Activated naive CD4-positive, alpha-beta T cell treated with Interleukin-2 at 50 U/mL for 16 hours (primary cell): ENCODE data around the gene SNN.

Experiments
- DNase-seq: peaks from one replicate; pipeline ENCODE4 v3.0.0-alpha.2; 2020

Gene SNN

DNA sequence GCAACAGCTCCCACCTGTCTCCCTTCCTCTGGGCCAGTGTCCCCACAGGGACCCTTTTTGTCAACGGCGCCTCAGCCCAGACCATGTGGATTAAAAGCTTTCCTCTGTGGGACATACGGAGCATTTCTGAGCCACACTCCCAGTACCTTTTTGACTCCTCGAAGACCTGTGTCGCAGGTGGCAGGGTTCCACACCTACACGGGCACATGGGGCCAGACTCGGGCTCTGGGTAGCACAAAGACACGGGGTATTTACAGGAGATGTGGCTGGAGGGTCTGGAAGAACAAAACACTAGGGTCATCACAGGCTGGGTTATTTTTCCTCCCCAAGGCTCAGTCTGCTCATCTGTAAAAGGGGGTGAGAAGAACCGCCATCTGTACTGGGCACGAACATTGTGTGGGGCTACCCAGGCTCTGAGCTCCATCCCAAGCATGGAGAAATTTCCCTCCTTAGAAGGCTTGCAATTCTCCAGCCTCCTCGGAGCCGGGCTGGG lies 32.5 kb upstream of the SNN start:
- no peak for DNase-seq

GRCh38 chr16:11636172-11636721 lies 32.0 kb upstream of the SNN start:
- no peak for DNase-seq

DNA sequence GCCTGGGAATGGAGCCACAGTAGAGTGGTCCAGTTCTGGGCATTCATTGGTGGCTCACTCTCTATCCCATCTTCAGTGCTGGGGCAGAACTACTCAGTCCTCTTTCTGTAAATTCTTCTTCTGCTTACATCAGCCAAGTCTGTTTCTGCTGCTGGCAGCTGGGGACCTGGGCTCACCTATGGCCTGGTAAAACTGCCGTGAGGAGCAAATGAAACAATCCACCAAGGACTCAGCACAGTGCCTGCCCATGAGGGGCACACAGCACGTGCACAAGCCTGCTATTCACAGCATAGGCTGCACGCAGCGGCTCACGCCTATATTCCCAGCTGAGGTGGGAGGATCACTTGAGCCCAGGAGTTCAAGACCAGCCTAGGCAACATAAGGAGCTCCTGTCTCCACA lies 30.9 kb upstream of the SNN start:
- no peak for DNase-seq

- DNase-seq = no peak
These were observed 30.1 kb upstream of the SNN start for GRCh38 chr16:11638140-11638539.

- no peak for DNase-seq
These were observed 29.2 kb upstream of the SNN start for GRCh38 chr16:11639008-11639562.

DNA sequence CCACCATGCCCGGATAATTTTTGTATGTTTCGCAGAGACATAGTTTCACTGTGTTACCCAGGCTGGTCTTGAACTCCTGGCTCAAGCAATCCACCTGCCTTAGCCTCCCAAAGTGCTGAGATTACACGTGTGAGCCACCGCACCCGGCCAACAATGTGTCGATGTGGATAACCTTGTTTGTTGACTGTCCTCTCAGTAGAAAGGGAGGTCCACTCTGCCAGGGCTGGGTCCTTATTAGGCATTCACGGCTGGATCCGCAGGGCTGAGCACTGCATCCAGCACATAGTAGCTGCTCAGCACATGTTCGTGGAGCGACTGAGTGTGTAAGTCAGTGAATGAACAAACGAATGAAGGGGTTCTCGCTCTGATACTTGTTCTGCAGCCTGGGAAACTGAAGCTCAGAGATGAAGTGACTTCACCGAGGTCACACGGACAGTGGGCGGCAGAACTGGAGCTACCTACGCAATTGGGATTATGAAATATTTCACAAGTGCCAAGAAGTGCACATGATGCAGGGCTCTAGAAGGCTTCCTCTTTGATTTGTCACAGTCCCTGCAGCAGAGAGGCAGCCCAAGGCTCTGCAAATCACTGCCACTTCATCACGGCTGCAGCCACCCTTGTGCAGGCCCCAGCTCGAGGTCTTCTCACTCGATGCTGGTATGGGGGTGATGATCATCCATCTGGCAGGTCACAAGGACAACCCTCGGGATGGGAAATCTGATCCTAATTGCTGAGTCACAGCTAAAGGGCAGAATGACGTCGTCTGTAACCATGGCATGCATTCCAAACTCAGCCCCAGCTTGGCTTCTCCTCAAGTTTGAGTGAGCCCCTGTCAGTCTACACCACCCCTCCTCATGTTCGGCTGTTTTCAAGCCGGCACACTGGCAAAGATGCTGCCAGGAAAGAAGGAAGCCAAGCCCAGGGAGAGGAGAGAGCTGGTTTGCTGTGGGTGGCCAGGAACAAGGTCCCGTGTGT lies 28.0 kb upstream of the SNN start:
- no peak for DNase-seq

GRCh38 chr16:11640987-11641817 lies 27.1 kb upstream of the SNN start:
- DNase-seq = peak; percentile 21

DNA sequence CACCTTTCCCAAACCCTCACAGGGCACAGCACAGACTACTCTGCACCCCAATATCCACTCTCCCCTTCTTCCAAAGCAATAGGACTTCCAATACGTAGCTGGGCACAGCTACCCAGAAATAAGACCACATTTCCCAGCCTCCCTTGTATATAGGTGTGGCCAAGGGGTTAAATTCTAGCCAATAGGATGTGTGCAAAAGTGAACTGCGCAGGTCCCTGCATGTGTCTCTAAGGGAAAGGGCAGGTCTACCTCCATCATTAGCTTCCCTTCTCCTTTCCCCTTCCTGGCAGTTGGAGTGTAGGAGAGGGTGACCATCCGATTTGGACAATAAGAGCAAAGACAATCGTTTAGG lies 25.5 kb upstream of the SNN start:
- DNase-seq = no peak

DNA sequence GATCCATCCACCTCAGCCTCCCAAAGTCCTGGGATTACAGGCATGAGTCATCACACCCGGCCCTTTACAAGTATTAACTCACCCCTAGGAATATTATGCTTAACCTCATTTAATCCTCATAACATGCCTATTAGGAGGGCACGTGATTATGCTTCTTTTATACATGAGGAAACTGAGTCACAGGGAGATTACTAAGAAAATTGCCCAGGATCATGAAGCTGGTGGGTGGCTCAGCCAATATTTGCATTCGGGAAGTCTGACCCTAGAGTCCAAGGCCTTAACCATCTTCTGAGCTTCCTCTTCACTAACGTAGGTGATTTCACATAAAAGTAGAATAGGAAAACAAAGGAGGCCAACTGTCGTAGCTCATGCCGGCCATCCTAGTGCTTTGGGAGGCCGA lies 19.0 kb upstream of the SNN start:
- DNase-seq = no peak

GRCh38 chr16:11650641-11651591 lies 17.3 kb upstream of the SNN start:
- DNase-seq = no peak

- DNase-seq = no peak
These were observed 16.5 kb upstream of the SNN start for GRCh38 chr16:11651796-11652195.

GRCh38 chr16:11655655-11656054 lies 12.6 kb upstream of the SNN start:
- DNase-seq = no peak

DNA sequence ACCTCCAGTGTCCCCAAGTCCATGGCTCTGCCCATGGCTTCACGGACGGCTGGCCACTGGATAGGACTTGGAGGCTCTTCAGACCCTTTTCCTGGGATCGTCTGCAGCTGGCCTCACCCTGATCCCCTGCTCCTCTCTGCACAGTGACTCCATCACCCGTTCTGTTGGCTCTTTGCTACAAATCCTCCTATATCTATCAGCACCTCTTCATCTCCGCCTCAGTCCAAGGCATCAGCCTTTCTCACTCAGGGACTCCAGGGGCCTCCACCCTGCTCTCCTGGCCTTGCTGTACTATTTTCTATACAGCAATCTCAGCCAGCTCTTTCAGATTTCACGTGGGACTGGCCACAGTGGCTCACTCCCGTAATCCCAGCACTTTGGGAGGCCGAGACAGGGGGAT lies 10.7 kb upstream of the SNN start:
- DNase-seq = no peak

DNA sequence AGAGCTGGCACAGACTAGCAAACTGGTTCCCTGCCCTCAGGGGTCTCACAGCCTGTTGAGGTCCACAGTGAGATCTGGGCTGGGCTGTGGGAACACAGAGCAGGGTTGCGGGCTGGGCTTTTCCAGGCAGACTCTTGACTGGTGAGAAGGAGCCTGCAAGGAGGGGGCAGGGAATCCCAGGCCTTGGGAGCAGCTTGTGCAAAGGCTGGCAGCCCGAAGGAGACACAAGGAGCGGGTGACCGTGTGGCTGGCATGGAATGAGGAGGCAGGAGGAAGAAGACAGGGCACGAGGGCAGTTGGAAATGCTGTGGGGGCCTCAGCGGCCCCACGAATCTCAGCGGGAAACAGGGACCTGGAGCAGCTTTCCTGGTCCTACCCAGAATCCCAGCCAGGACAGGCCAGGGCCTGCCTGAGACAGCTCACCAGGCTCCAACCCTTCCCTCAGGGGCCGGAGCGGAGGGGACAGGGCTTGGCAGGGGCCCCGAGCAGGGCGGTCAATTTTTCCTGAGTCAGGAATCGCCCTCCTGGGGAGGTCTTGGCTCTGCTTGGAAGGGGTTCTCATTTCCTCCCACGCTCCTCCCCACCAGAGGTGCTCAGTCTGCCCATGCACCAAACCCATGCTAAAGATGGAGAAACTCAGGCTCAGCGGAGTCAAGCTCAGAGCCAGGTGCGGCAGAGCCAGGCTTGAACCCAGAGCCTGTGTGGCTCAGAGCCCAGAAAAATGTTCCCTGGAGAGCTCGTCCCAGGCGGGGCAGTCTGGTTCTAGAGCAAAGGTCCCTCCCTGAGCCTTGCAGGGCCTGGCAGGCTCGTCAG lies 9.2 kb upstream of the SNN start:
- DNase-seq = no peak

GRCh38 chr16:11660565-11660964 lies 7.7 kb upstream of the SNN start:
- no peak for DNase-seq

DNA sequence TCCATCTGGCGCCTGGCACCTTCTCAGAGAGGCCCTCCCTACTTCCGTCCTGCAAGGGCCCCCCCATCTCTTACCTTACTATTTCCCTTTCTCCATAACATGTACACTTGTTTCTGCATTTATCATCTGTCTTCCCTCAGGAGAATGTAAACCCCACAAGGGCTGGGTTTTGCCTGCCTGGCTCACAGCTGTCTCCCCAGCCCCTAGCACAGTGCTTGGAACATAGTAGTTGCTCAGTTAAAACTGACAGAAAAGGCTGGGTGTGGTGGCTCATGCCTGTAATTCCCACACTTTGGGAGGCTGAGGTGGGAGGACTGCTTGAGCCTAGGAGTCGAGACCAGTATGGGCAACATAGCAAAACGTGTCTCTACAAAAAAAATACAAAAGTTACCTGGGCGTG lies 5.7 kb upstream of the SNN start:
- no peak for DNase-seq

GRCh38 chr16:11665071-11665491 lies 3.2 kb upstream of the SNN start:
- DNase-seq = peak; percentile 22

- no peak for DNase-seq
These were observed 1.9 kb upstream of the SNN start for GRCh38 chr16:11666103-11667055.

DNA sequence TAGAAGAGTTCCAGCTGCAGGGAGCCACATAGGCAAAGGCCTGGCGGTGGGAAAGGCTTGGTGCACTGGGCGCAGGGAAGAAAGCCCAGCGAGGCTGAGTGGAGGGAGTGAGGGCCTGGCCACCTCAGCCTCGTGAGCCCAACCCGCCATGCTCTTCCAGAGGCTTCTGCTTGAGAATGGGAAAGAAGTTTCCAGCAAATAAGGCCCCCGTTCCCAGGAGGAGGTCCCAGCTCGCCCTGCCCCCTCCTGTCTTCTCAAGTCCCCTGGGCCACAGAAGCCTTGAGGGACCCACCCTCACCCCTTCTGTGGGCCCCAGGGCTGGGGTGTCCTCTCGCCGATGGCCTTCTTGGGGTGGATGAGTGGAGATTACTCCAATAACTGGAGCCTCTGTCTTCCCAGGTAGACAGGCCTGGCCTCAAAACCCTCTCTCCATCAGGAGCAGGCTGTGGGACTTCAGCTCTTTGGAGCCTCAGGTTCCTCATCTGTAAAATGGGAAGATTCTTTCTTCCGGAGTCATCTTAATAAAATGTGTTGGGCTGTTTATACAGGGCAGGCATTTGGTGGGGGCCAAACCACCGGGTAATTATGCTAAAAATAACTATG lies 933 bp upstream of the SNN start:
- no peak for DNase-seq
